PC-9 (cell line): ENCODE measurements around the gene TMEM176B. TPM values are rescaled to one million over a fixed set of nuclear protein-coding genes. Genes with fewer than 3 reads are reported as not detected.

Source experiments
- BruUV-seq: library from RNA; stranded (reverse); fragments of 400-500 nt; replicated peaks from 2 replicates; lab custom pipeline; 2021; lab: Mats Ljungman, UMichigan
- CTCF ChIA-PET: fragments of 300-600 bp; sonication (Branson Sonifier 250); formaldehyde crosslinking; loops from one replicate; lab custom pipeline; 2022; ENCODE audit warnings: antibody characterized with exemption; lab: Charles Lee
- POLR2A ChIA-PET: fragments of 300-600 bp; sonication (Branson Sonifier 250); formaldehyde crosslinking; loops from one replicate; lab custom pipeline; 2022; ENCODE audit warnings: antibody characterized with exemption; ENCODE audit not compliant: unreplicated experiment; lab: Charles Lee
- DNase-seq, 2 experiments: peaks; one replicate each; pipeline versions ENCODE4 v3.0.0 to v3.0.0-alpha.2; 2015 to 2022; ENCODE audit warnings: mixed read lengths in 1 of 2
- H2AFZ ChIP-seq: fragments of 200-600 bp; sonication (generic); 2 replicates; pipeline ENCODE4 v1.8.1; 2017; ENCODE audit warnings: antibody characterized with exemption
- H3F3A ChIP-seq: fragments of 200-600 bp; sonication (generic); 2 replicates; pipeline ENCODE4 v1.8.1; 2017; ENCODE audit warnings: antibody characterized with exemption, mild to moderate bottlenecking, low read depth; ENCODE audit not compliant: insufficient read depth
- H3K27ac ChIP-seq: fragments of 200-600 bp; sonication (generic); 2 replicates; pipeline ENCODE4 v1.6.1; 2016; ENCODE audit warnings: mixed run types
- H3K27me3 ChIP-seq: fragments of 200-600 bp; sonication (generic); 2 replicates; pipeline ENCODE4 v1.6.1; 2016; ENCODE audit warnings: low read depth, mixed run types; ENCODE audit not compliant: insufficient read depth
- H3K36me3 ChIP-seq: fragments of 200-600 bp; sonication (generic); 2 replicates; pipeline ENCODE4 v1.6.1; 2016; ENCODE audit warnings: low read depth, mixed run types
- H3K4me1 ChIP-seq: fragments of 200-600 bp; sonication (generic); replicated peaks from 2 replicates; pipeline ENCODE4 v1.6.1; 2016; ENCODE audit warnings: mixed run types; ENCODE audit not compliant: insufficient read depth
- H3K4me2 ChIP-seq: fragments of 200-600 bp; sonication (generic); 2 replicates; pipeline ENCODE4 v1.6.1; 2017; ENCODE audit warnings: mixed run types
- H3K4me3 ChIP-seq: fragments of 200-600 bp; sonication (generic); 2 replicates; pipeline ENCODE4 v1.6.1; 2016; ENCODE audit warnings: mixed run types
- H3K79me2 ChIP-seq: fragments of 200-600 bp; sonication (generic); 2 replicates; pipeline ENCODE4 v1.6.1; 2017; ENCODE audit warnings: low read depth, mixed run types
- H3K9me2 ChIP-seq: fragments of 200-600 bp; sonication (generic); 2 replicates; pipeline ENCODE4 v1.8.1; 2017; ENCODE audit warnings: mild to moderate bottlenecking; ENCODE audit not compliant: insufficient read depth
- H3K9me3 ChIP-seq: fragments of 200-600 bp; sonication (generic); 2 replicates; pipeline ENCODE4 v1.8.1; 2016; ENCODE audit warnings: low read depth; ENCODE audit not compliant: insufficient read depth
- H4K20me1 ChIP-seq: fragments of 200-600 bp; sonication (generic); 2 replicates; pipeline ENCODE4 v1.8.1; 2017; ENCODE audit not compliant: insufficient read depth
- CTCF ChIP-seq: fragments of 200-600 bp; sonication (generic); conservative IDR thresholded peaks from 2 replicates; pipeline ENCODE4 v1.6.1; 2017; ENCODE audit warnings: mixed run types, antibody characterized with exemption, mild to moderate bottlenecking, moderate library complexity
- EZH2 ChIP-seq: fragments of 200-600 bp; sonication (generic); IDR thresholded peaks from 2 replicates; pipeline ENCODE4 v1.8.0; 2017; ENCODE audit warnings: antibody characterized with exemption, low read depth
- intact Hi-C: fragments of 100-400 bp; cut with micrococcal nuclease; formaldehyde crosslinking; loops from one replicate; pipeline ENCODE4 v1.10.0; 2022; ENCODE audit not compliant: unreplicated experiment
- total RNA-seq: library from RNA; stranded (reverse); gene quantifications from 2 replicates; pipeline ENCODE4 v1.2.3, GENCODE V29; 2021

TMEM176B gene
- total RNA-seq, 1 experiment from 2014 or later = 1.9 TPM

GRCh38 chr7:150823484-150824126 lies 23.4 kb upstream of the TMEM176B start:
- H3K9me2 ChIP-seq = no peaks in the 10 kb centered on the region
- no peak overlapping the region for H3K4me3 ChIP-seq
- no peaks in the 10 kb centered on the region for H3K4me1 ChIP-seq
- no peaks in the 10 kb centered on the region for H3K79me2 ChIP-seq
- intact Hi-C loops = no loop called here
- no peak overlapping the region for H3K4me2 ChIP-seq
- H3F3A ChIP-seq = no peaks in the 10 kb centered on the region
- H3K27me3 ChIP-seq = peaks cover 65% of the 10 kb centered on the region
- no peak overlapping the region for H2AFZ ChIP-seq
- H3K9me3 ChIP-seq = no peaks in the 10 kb centered on the region
- H3K27ac ChIP-seq = no peak overlapping the region
- no peak for TF ChIP-seq EZH2
- no peak for TF ChIP-seq CTCF
- CTCF ChIA-PET = no interaction called here
- POLR2A ChIA-PET = no interaction called here
- H3K36me3 ChIP-seq = no peaks in the 10 kb centered on the region
- no peak for DNase-seq
- no TSS peak for BruUV-seq
- no peaks in the 10 kb centered on the region for H4K20me1 ChIP-seq

GRCh38 chr7:150823043-150823442 lies 22.9 kb upstream of the TMEM176B start:
- H3K4me3 ChIP-seq = no peak overlapping the region
- H3K4me1 ChIP-seq = no peaks in the 10 kb centered on the region
- intact Hi-C loops = no loop called here
- no peaks in the 10 kb centered on the region for H3K9me2 ChIP-seq
- no peak overlapping the region for H3K4me2 ChIP-seq
- H3K27ac ChIP-seq = no peak overlapping the region
- ChIA-PET CTCF (no interaction called here), POLR2A (no interaction called here)
- no peaks in the 10 kb centered on the region for H3F3A ChIP-seq
- no peak overlapping the region for H2AFZ ChIP-seq
- no peaks in the 10 kb centered on the region for H3K36me3 ChIP-seq
- H4K20me1 ChIP-seq = no peaks in the 10 kb centered on the region
- H3K9me3 ChIP-seq = no peaks in the 10 kb centered on the region
- TF ChIP-seq EZH2 (no peak), CTCF (no peak)
- H3K79me2 ChIP-seq = no peaks in the 10 kb centered on the region
- DNase-seq = no peak
- no TSS peak for BruUV-seq
- peaks cover 70% of the 10 kb centered on the region for H3K27me3 ChIP-seq

GRCh38 chr7:150820578-150821198 lies 20.5 kb upstream of the TMEM176B start:
- H3F3A ChIP-seq = no peaks in the 10 kb centered on the region
- H3K27ac ChIP-seq = no peak overlapping the region
- H4K20me1 ChIP-seq = no peaks in the 10 kb centered on the region
- no peaks in the 10 kb centered on the region for H3K36me3 ChIP-seq
- H3K4me2 ChIP-seq = no peak overlapping the region
- ChIA-PET POLR2A (no interaction called here), CTCF (no interaction called here)
- H3K9me3 ChIP-seq = no peaks in the 10 kb centered on the region
- no peaks in the 10 kb centered on the region for H3K4me1 ChIP-seq
- no peak overlapping the region for H2AFZ ChIP-seq
- no peaks in the 10 kb centered on the region for H3K79me2 ChIP-seq
- DNase-seq = no peak
- H3K9me2 ChIP-seq = no peaks in the 10 kb centered on the region
- H3K27me3 ChIP-seq = peaks cover 63% of the 10 kb centered on the region
- no peak overlapping the region for H3K4me3 ChIP-seq
- no peak for TF ChIP-seq CTCF
- no TSS peak for BruUV-seq
- intact Hi-C loops = no loop called here
